PC-9 (cell line): ENCODE measurements around the gene ITCH. TPM values are rescaled to one million over a fixed set of nuclear protein-coding genes. Genes with fewer than 3 reads are reported as not detected.

Experiments used
- BruUV-seq: library from RNA; stranded (reverse); fragments of 400-500 nt; replicated peaks from 2 replicates; lab custom pipeline; 2021; lab: Mats Ljungman, UMichigan
- CTCF ChIA-PET: fragments of 300-600 bp; sonication (Branson Sonifier 250); formaldehyde crosslinking; loops from one replicate; lab custom pipeline; 2022; ENCODE audit warnings: antibody characterized with exemption; lab: Charles Lee
- POLR2A ChIA-PET: fragments of 300-600 bp; sonication (Branson Sonifier 250); formaldehyde crosslinking; loops from one replicate; lab custom pipeline; 2022; ENCODE audit warnings: antibody characterized with exemption; ENCODE audit not compliant: unreplicated experiment; lab: Charles Lee
- DNase-seq, 2 experiments: peaks; one replicate each; pipeline versions ENCODE4 v3.0.0 to v3.0.0-alpha.2; 2015 to 2022; ENCODE audit warnings: mixed read lengths in 1 of 2
- H2AFZ ChIP-seq: fragments of 200-600 bp; sonication (generic); 2 replicates; pipeline ENCODE4 v1.8.1; 2017; ENCODE audit warnings: antibody characterized with exemption
- H3F3A ChIP-seq: fragments of 200-600 bp; sonication (generic); 2 replicates; pipeline ENCODE4 v1.8.1; 2017; ENCODE audit warnings: antibody characterized with exemption, mild to moderate bottlenecking, low read depth; ENCODE audit not compliant: insufficient read depth
- H3K27ac ChIP-seq: fragments of 200-600 bp; sonication (generic); 2 replicates; pipeline ENCODE4 v1.6.1; 2016; ENCODE audit warnings: mixed run types
- H3K27me3 ChIP-seq: fragments of 200-600 bp; sonication (generic); 2 replicates; pipeline ENCODE4 v1.6.1; 2016; ENCODE audit warnings: low read depth, mixed run types; ENCODE audit not compliant: insufficient read depth
- H3K36me3 ChIP-seq: fragments of 200-600 bp; sonication (generic); 2 replicates; pipeline ENCODE4 v1.6.1; 2016; ENCODE audit warnings: low read depth, mixed run types
- H3K4me1 ChIP-seq: fragments of 200-600 bp; sonication (generic); replicated peaks from 2 replicates; pipeline ENCODE4 v1.6.1; 2016; ENCODE audit warnings: mixed run types; ENCODE audit not compliant: insufficient read depth
- H3K4me2 ChIP-seq: fragments of 200-600 bp; sonication (generic); 2 replicates; pipeline ENCODE4 v1.6.1; 2017; ENCODE audit warnings: mixed run types
- H3K4me3 ChIP-seq: fragments of 200-600 bp; sonication (generic); 2 replicates; pipeline ENCODE4 v1.6.1; 2016; ENCODE audit warnings: mixed run types
- H3K79me2 ChIP-seq: fragments of 200-600 bp; sonication (generic); 2 replicates; pipeline ENCODE4 v1.6.1; 2017; ENCODE audit warnings: low read depth, mixed run types
- H3K9me2 ChIP-seq: fragments of 200-600 bp; sonication (generic); 2 replicates; pipeline ENCODE4 v1.8.1; 2017; ENCODE audit warnings: mild to moderate bottlenecking; ENCODE audit not compliant: insufficient read depth
- H3K9me3 ChIP-seq: fragments of 200-600 bp; sonication (generic); 2 replicates; pipeline ENCODE4 v1.8.1; 2016; ENCODE audit warnings: low read depth; ENCODE audit not compliant: insufficient read depth
- H4K20me1 ChIP-seq: fragments of 200-600 bp; sonication (generic); 2 replicates; pipeline ENCODE4 v1.8.1; 2017; ENCODE audit not compliant: insufficient read depth
- CTCF ChIP-seq: fragments of 200-600 bp; sonication (generic); conservative IDR thresholded peaks from 2 replicates; pipeline ENCODE4 v1.6.1; 2017; ENCODE audit warnings: mixed run types, antibody characterized with exemption, mild to moderate bottlenecking, moderate library complexity
- EZH2 ChIP-seq: fragments of 200-600 bp; sonication (generic); IDR thresholded peaks from 2 replicates; pipeline ENCODE4 v1.8.0; 2017; ENCODE audit warnings: antibody characterized with exemption, low read depth
- intact Hi-C: fragments of 100-400 bp; cut with micrococcal nuclease; formaldehyde crosslinking; loops from one replicate; pipeline ENCODE4 v1.10.0; 2022; ENCODE audit not compliant: unreplicated experiment
- total RNA-seq: library from RNA; stranded (reverse); gene quantifications from 2 replicates; pipeline ENCODE4 v1.2.3, GENCODE V29; 2021

ITCH gene
- total RNA-seq, 1 experiment from 2014 or later: 144 TPM

DNA sequence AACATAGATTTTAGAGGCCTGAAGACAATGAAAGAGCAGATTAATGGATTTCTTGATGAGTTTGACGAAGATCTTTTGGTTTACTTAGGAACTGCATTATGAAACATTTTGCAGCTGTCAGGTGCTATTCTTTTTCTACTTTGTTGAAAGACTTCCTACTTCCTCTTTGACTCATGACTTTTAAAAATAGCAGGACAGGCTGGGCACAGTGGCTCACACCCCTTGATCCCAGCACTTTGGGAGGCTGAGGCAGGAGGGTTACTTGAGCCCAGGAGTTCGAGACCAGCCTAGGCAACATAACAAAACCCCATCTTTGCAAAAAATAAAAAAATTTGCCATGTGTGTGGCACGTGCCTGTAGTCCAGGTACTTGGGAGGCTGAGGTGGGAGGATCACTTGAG, 52.0 kb downstream of the ITCH start:
- POLR2A ChIA-PET: no interaction called here
- TSS peak; percentile 19 for BruUV-seq
- Histone ChIP-seq H3K27me3 (no peaks in the 10 kb centered on the region), H3K4me1 (peaks cover 24% of the 10 kb centered on the region; the same call in 1 of the 2 replicates), H3K36me3 (peaks cover 68% of the 10 kb centered on the region), H3K4me3 (no peak overlapping the region), H3K9me2 (no peaks in the 10 kb centered on the region), H3K79me2 (peaks cover 69% of the 10 kb centered on the region), H4K20me1 (peaks cover 25% of the 10 kb centered on the region), H3K27ac (peak overlapping the region; percentile 47), H3F3A (peaks cover 89% of the 10 kb centered on the region), H2AFZ (no peak overlapping the region), H3K4me2 (no peak overlapping the region), H3K9me3 (no peaks in the 10 kb centered on the region)
- intact Hi-C loops: no loop called here
- TF ChIP-seq CTCF (no peak), EZH2 (no peak)
- CTCF ChIA-PET: interaction anchor here (1.2 kb wide), 1 partner anchor 102 kb away, joined by 6 read pairs; no protein-coding TSS in a partner anchor
- DNase-seq: no peak

DNA sequence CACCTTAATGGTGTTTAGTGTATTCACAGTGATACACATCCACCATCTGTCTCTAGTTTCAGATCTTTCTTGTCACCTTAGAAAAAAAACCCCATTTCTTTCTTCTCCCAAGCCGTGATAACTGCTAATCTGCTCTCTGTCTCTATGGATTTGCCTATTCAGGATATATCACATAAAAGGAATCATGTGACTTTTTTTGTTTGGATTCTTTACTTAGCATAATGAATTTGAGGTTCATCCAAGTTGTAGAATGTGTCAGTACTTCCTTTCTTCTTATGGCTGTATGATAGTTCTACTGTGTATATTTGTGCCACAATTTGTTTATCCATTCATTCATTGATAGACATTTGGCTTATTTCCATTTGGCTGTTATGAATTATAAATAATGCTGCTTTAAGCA, 57.1 kb downstream of the ITCH start:
- H4K20me1 ChIP-seq: peaks cover 31% of the 10 kb centered on the region
- H3K4me1 ChIP-seq: 0 out of 2 replicates have a peak, but pooled peaks cover 2% of the 10 kb centered on the region
- H3K9me2 ChIP-seq: no peaks in the 10 kb centered on the region
- DNase-seq: no peak
- peaks cover 68% of the 10 kb centered on the region for H3K36me3 ChIP-seq
- ChIA-PET CTCF (no interaction called here), POLR2A (no interaction called here)
- H3K27ac ChIP-seq: peak overlapping the region; percentile 11
- H2AFZ ChIP-seq: no peak overlapping the region
- H3K27me3 ChIP-seq: no peaks in the 10 kb centered on the region
- H3F3A ChIP-seq: peaks cover 68% of the 10 kb centered on the region
- peaks cover 68% of the 10 kb centered on the region for H3K79me2 ChIP-seq
- no peak overlapping the region for H3K4me2 ChIP-seq
- intact Hi-C loops: loop anchor here (5.0 kb wide), 1 partner anchor 108 kb away; no protein-coding TSS in a partner anchor
- TF ChIP-seq CTCF (no peak), EZH2 (no peak)
- no TSS peak for BruUV-seq
- no peaks in the 10 kb centered on the region for H3K9me3 ChIP-seq
- no peak overlapping the region for H3K4me3 ChIP-seq

- no peak for DNase-seq
- Histone ChIP-seq H3K9me2 (no peaks in the 10 kb centered on the region), H3K79me2 (peaks cover 60% of the 10 kb centered on the region), H3K4me2 (no peak overlapping the region), H3K27me3 (no peaks in the 10 kb centered on the region), H3K9me3 (no peaks in the 10 kb centered on the region), H3K4me3 (no peak overlapping the region), H3K4me1 (no peaks in the 10 kb centered on the region), H3F3A (peaks cover 60% of the 10 kb centered on the region), H3K27ac (no peak overlapping the region), H4K20me1 (peaks cover 31% of the 10 kb centered on the region), H3K36me3 (peaks cover 61% of the 10 kb centered on the region), H2AFZ (no peak overlapping the region)
- intact Hi-C loops: loop anchor here (5.0 kb wide), 1 partner anchor 109 kb away; no protein-coding TSS in a partner anchor
- ChIA-PET CTCF (interaction anchor here (0.6 kb wide), 1 partner anchor 253 kb away, joined by 8 read pairs; no protein-coding TSS in a partner anchor), POLR2A (no interaction called here)
- BruUV-seq: no TSS peak
- no peak for TF ChIP-seq CTCF
- TF ChIP-seq EZH2: no peak
These were observed 57.9 kb downstream of the ITCH start for GRCh38 chr20:34420975-34421374.
